DMS53 (cell line): ENCODE results near the gene RGPD8.

Experiments used
- DNase-seq: peaks from one replicate; lab custom pipeline; 2025; lab: John Stamatoyannopoulos, UW

Gene RGPD8

DNA sequence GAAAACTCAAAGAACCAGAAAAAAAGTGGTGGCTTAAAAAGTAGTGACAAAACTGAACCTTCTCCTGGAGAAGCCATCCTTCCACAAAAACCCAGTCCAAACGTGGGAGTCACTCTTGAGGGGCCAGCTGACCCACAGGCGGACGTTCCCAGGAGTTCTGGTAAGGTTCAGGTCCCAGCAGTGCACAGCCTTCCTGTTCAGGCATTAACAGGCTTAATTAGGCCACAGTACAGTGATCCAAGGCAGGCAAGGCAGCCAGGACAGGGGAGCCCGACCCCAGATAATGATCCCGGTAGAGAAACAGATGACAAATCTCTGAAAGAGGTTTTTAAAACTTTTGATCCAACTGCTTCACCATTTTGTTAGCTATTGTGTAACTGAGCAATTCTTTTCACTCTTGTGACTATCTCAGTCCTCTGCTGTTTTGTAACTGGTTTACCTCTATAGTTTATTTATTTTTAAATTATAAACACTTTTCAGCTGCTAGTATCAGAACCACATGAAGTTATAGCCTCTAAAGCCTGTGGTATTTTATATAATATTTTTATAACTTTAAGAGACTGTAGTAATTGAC is 101.2 kb downstream of the RGPD8 start:
- no peak for DNase-seq

DNA sequence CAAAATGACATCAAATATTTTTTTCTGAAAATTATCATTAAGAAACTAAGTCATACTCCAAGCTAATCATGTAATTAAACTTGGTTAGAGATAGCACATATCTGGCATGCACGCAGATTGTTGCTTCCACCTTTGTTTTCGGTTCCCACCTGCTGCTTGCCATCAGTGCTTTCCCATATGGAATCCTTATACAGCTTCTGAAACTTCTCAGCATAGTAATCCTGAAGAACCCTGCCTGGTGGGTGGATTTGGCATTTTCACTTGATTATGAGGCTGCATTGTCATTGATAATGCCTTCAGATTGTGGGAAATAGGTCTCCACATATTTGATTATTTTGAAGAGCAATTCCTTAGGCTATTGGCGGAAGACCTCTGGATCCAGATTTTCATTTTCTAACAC is 110.5 kb downstream of the RGPD8 start:
- no peak for DNase-seq

DNA sequence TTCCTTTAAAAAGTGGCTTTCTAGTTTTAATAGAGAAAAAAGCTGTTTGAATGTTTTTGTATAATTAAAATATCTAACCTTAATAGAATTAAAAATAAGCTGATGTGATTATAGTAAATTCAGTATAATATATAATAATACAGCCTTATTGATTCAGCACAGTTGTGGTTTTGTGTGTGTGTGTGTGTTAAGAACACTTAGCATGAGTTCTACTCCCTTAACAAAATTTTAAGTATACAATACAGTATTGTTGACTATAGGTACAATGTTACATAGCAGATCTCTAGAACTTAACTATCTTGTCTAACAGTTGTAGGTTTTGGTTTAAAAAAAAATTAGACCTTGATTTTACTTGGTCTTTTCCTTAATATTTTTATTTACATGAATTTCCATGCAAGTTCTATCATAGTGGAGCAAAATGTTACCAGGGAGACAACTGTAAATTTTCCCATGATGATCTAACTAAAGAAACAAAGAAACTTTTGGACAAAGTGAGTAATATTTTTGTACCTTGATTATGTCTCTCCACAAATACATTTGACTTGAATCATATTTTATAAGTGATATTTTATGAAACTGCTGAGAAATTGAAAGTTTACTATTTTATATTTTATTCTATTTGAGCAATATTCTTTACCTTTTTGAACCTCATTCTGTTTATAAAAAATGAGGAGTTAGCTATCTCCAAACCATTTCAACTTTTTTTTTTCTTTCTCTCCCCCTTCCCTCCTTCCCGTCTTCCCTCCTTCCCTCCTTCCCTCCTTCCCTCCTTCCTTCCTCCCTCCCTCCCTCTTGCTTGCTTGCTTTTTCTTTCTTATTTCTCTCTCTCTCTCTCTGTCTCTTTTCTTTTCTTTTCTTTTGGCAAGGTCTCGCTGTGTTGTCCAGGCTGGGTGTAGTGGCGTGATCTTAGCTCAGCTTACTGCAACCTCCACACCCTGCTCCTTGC is 111.8 kb downstream of the RGPD8 start:
- DNase-seq, result no peak
